ENCODE results near the gene LUC7L. TPM values are rescaled to one million over a fixed set of nuclear protein-coding genes. Genes with fewer than 3 reads are reported as not detected.

The LUC7L gene
- total and polyA plus RNA-seq, 8 donors: 55.5 to 173 (median 147) TPM

- H3K36me3 ChIP-seq: peaks cover 0 to 9% of the 10 kb centered on the region in 2 donors
- H3K9me3 ChIP-seq: no peaks in the 10 kb centered on the region
- no peak for ATAC-seq
- peak; percentile 91 to 96 for TF ChIP-seq CTCF (IDR thresholded peaks at IDR 0.05)
- H3K4me1 ChIP-seq: peaks cover 13 to 18% of the 10 kb centered on the region in 2 donors
- intact Hi-C loops (cut with DNase I): no loop called here
- H3K27me3 ChIP-seq: peaks cover 39 to 48% of the 10 kb centered on the region in 2 donors
- peak in 2 of 4 donors; percentile 66 to 95 for DNase-seq
- H3K27ac ChIP-seq: no peak overlapping the region
- no peak overlapping the region for H3K4me3 ChIP-seq
Measured at GRCh38 chr16:181565-182021, 47.7 kb downstream of the LUC7L start.

GRCh38 chr16:180681-181564, 48.3 kb downstream of the LUC7L start:
- no peaks in the 10 kb centered on the region for H3K9me3 ChIP-seq
- H3K4me3 ChIP-seq: peak overlapping the region in 1 of 2 donors; percentile 1
- peak in 1 of 4 donors; percentile 72 for DNase-seq
- no peak overlapping the region for H3K27ac ChIP-seq
- peaks cover 39 to 51% of the 10 kb centered on the region in 2 donors for H3K27me3 ChIP-seq
- H3K36me3 ChIP-seq: peaks cover 0 to 9% of the 10 kb centered on the region in 2 donors
- intact Hi-C loops (cut with DNase I): no loop called here
- H3K4me1 ChIP-seq: peaks cover 13 to 18% of the 10 kb centered on the region in 2 donors
- no peak for TF ChIP-seq CTCF (IDR thresholded peaks at IDR 0.05)
- ATAC-seq: peak; percentile 95

GRCh38 chr16:180101-180675, 49.1 kb downstream of the LUC7L start, which contains the start of gene HBQ1:
Gene HBQ1, plus strand, starts transcription at chr16:180459. Its CDS starts 28 bp downstream, at chr16:180487.
- H3K36me3 ChIP-seq: peaks cover 0 to 3% of the 10 kb centered on the region in 2 donors
- no peaks in the 10 kb centered on the region for H3K9me3 ChIP-seq
- intact Hi-C loops (cut with DNase I): no loop called here
- H3K27ac ChIP-seq: no peak within 1 kb of the TSS
- peak within 1 kb of the TSS in 1 of 2 donors; percentile 1 for H3K4me3 ChIP-seq
- DNase-seq: peak in 1 of 4 donors; percentile 49
- H3K4me1 ChIP-seq: peaks cover 13 to 18% of the 10 kb centered on the region in 2 donors
- peak in 1 of 2 donors; percentile 30 for TF ChIP-seq CTCF (IDR thresholded peaks at IDR 0.05)
- ATAC-seq: peak; percentile 12
- peaks cover 44 to 59% of the 10 kb centered on the region in 2 donors for H3K27me3 ChIP-seq

GRCh38 chr16:179211-180092, 49.8 kb downstream of the LUC7L start:
- peaks cover 13 to 18% of the 10 kb centered on the region in 2 donors for H3K4me1 ChIP-seq
- H3K9me3 ChIP-seq: no peaks in the 10 kb centered on the region
- H3K27ac ChIP-seq: no peak overlapping the region
- no peaks in the 10 kb centered on the region for H3K36me3 ChIP-seq
- no peak overlapping the region for H3K4me3 ChIP-seq
- peaks cover 51 to 66% of the 10 kb centered on the region in 2 donors for H3K27me3 ChIP-seq
- intact Hi-C loops (cut with DNase I): no loop called here
- TF ChIP-seq CTCF (IDR thresholded peaks at IDR 0.05): no peak
- ATAC-seq (no peak), DNase-seq (no peak)

All from left lung (tissue), 10 donors.